NCI-H82 treated with DMSO at 0.1 percent for 48 hours (cell line): ENCODE results near the gene CNTNAP3B.
"Not testable (repeated sequence)": the region's sequence is repeated elsewhere in the genome, so short reads cannot be mapped to it uniquely, and the experiment has no call there.

ENCODE experiments used
- DNase-seq: peaks from one replicate; lab custom pipeline; 2025; ENCODE audit not compliant: unreplicated experiment; lab: John Stamatoyannopoulos, UW

The CNTNAP3B gene

DNA sequence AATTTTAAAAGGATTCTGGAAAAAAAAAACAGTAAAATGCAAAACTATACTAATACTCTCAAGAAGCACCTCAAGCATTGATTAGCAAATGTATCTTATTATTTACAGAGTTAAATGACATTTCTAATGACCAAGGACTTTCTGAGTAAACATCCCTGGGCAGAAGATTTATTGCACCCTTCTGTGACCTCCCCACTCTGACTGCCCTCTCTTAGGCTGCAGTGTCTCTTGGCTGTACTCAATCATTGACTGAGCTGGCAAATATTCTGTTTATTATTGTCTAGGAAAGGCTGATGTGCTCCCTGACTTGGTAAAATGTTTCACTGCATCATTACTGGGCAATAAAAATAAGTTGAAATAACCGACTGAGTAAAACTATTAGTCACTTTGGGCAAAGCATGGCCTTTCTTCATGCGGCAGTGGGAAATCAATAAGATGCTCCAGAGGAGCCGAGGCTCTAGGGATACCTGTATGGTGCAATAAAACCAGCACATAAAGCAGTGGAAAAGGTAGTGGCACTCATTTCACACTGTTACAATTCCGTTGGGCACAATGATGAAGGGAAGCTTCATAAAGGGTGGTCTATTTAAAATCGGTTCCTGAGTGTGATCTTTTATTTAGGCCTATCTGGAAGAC lies 151.1 kb downstream of the CNTNAP3B start:
- DNase-seq = not testable (repeated sequence)

- DNase-seq = not testable (repeated sequence)
Observed at GRCh38 chr9:41974906-41975305, 154.3 kb downstream of the CNTNAP3B start.

DNA sequence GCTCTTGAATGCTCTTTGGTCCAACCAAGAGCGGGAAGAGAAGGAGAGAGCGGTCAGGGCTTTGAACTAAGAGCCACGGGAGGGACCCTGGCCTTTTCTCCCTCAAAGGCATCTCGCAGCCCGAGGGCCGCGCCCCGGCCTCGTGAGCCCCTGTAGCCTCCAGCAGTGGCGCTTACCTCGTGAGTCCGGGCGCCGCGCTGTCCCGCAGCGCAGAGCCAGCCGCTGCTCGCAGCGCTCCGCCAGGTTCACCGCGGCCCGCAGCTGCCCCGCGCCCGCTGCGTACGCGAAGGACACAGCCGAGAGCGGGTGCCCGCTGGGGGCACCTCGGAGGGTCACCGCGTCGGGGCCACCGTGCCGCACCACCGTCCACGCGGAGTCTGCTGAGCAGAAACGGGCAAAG lies 176.2 kb downstream of the CNTNAP3B start:
- not testable (repeated sequence) for DNase-seq

DNA sequence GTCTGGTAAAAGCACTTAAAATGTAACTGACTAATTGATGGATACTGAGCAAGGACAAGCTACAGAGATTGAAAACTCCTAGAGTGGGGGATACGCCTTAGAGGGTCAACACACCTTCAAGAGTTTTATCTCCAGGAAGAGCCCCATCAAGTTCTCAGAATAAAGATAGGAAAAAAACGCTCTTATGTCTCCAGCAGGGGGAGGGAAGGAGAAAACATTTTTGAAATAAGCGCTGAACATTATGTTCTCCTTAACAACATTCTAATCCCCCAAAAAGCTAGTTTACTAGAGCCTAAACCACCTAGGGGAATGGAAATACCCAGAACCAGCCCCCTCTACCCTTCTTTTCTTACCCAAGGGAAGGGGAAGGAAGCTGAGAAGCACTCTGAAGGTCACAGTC lies 187.5 kb downstream of the CNTNAP3B start:
- DNase-seq = not testable (repeated sequence)

DNA sequence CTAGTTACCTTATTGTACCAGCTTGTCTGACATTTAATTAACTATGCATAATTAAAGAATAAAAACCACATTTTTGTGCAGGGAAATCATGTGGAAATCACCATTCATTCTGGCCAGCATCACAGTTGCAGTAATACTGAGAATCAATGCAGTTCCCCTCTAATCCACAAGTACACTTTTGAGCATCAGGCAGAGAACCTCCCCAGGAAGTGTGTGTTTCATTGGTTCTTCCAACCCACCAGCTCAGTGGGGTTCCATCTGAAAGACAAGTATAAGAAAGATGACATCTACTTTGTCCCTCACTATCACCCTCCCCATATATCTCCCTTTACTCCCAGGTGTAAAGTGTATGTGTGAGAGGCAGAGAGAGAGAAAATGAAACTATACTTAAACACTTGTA lies 191.1 kb downstream of the CNTNAP3B start:
- DNase-seq = not testable (repeated sequence)

DNA sequence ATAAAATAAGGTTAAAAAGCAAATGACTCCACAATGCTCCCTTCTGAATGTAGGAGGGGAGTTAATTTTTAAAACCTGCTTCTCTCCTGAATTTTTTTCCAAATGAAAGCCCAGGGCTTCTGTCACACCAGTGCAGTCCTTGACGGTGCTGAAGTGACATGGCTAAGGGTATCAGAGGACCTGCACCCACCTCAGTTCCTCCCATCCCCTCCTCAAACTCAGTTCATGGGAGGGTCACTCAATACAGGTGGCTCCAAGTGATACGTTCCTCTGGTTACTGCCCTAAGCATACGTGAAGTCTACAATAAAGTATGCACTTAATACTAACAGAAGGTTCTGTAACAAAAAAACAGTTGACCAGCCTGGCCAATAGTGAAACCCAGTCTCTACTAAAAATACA lies 193.5 kb downstream of the CNTNAP3B start:
- not testable (repeated sequence) for DNase-seq

DNA sequence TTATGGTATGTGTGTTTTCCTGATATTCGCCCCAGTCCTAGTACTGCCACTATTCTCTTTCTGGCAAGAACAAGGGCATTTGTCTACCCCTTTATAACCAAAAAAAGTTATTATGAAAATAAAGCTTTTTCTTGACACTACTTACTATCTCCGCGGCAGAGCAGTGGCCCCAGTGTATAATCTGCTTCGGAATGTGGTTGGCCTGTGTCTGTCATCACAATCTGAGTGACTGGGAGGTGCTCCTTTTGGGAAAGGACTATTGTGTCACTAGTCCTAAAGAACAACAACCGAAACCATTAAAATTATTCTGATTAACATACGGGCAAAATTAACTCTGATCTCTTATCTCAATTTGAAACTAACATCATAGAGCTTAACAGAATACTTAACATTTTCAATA lies 200.1 kb downstream of the CNTNAP3B start:
- DNase-seq = not testable (repeated sequence)

- not testable (repeated sequence) for DNase-seq
Observed at GRCh38 chr9:41917374-41917773, 211.9 kb downstream of the CNTNAP3B start.

GRCh38 chr9:41905488-41905887 lies 223.7 kb downstream of the CNTNAP3B start:
- DNase-seq = not testable (repeated sequence)

GRCh38 chr9:41902762-41903161 lies 226.5 kb downstream of the CNTNAP3B start:
- DNase-seq = not testable (repeated sequence)

GRCh38 chr9:41898720-41899343 lies 230.4 kb downstream of the CNTNAP3B start:
- DNase-seq = not testable (repeated sequence)

- not testable (repeated sequence) for DNase-seq
Observed at GRCh38 chr9:41874557-41874956, 254.7 kb downstream of the CNTNAP3B start.

DNA sequence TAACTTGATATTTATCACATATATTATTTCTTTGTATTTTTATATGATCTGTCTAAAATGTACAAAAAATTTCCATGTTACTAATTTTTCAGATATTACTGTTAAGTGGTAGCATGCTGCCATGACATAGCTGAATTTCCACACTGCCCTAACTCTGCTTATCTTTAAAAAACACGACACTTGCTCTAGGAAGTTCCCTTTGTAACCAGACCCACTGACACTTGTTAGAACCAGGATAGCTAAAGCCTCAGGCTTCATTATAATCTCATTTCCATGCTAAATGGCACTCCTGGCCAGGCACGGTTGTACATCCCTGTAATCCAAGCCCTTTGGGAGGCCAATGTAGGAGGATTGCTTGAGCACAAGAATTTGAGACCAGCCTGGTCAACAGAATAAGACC lies 273.8 kb downstream of the CNTNAP3B start:
- not testable (repeated sequence) for DNase-seq

DNA sequence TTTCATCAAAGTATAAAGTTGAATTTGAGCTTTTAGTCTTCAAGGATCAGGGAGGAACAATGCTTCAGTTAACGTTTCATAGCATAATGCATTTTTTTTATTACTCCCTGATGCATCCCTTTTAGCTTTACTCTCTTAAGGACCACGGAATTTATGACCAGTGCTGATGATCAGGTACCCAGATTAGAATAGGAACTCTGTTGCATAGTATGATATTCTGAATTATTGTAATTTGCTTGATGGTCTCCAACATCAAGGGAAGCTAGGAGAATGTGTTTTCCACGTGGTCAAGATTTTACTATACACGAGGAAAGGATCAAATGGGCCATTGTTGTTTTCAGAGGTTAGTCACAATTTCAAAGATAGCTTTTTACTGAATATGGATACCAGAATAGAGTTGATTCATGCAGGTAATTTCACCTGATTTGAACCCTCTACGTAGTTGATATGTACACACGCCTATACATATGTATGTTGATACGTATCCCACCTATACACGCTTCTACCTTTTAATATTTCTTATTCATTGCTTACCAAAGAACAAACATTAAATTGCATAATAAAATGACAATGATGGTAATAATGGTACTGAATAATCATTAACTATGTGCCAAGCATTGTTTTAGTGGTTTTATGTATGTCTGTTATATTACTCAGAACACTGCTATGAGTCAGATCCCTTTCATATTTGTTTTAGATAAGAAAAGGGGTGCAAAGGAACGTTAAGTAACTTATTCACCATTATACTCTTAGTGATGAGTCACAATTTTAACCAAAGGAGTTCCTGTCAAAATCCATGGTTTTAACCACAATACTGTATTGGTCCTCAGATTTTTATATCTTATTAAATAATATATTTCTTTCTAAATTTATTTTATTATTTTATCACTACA lies 277.1 kb downstream of the CNTNAP3B start:
- not testable (repeated sequence) for DNase-seq

- DNase-seq = not testable (repeated sequence)
Observed at GRCh38 chr9:41847829-41848228, 281.4 kb downstream of the CNTNAP3B start.
